ENCODE measurements around the gene IRS2.

- no peak for TF ChIP-seq CTCF (conservative IDR thresholded peaks at IDR 0.05; ENCODE audit: low read depth in 2 of 2)
- TF ChIP-seq CREB1 (CRISPR knock-in tag; IDR thresholded peaks at IDR 0.05; ENCODE audit: low read depth): no peak
- TF ChIP-seq EZH2 (IDR thresholded peaks at IDR 0.05; ENCODE audit: low read depth, unreplicated experiment): no peak
- TF ChIP-seq EZH2phosphoT487 (IDR thresholded peaks at IDR 0.05; ENCODE audit: unreplicated experiment): no peak
- no peak for TF ChIP-seq JUNB (IDR thresholded peaks at IDR 0.05; ENCODE audit: unreplicated experiment)
- no peak for TF ChIP-seq NANOG (IDR thresholded peaks at IDR 0.05; ENCODE audit: borderline replicate concordance)
Observed at GRCh38 chr13:109730812-109731335, 55.5 kb downstream of the IRS2 start.

Data from GM23338 (cell line).